LNCAP (cell line): ENCODE measurements around the gene EEA1.

Source experiments
- CTCF ChIP-seq: fragments of 450-650 bp; IDR thresholded peaks from 2 replicates; pipeline ENCODE4 v1.5.1; 2017; ENCODE audit warnings: mild to moderate bottlenecking

Gene EEA1

GRCh38 chr12:92769124-92769901 lies 159.8 kb downstream of the EEA1 start:
- no peak for TF ChIP-seq CTCF

DNA sequence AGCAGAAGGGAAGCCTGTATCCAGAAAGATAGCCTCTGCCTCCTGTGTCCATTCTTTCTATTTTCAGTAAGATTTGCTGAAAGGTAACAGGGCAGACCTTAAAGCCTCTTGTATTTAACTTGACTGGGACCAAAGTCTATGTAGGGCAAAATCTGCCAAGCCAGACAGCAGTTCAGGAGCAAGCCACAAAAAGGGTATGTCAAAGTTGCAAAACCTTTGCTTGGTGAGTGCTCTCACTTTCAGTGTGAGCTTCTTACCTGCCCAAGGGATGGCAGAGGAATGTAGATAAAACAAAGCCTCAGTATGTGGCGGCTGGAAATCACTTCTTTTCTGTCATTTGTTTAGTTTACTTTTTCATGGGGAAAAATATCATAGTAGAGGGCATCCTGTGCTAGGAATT lies 163.2 kb downstream of the EEA1 start:
- TF ChIP-seq CTCF = no peak

GRCh38 chr12:92764831-92765230 lies 164.3 kb downstream of the EEA1 start:
- TF ChIP-seq CTCF = no peak

GRCh38 chr12:92762773-92763172 lies 166.3 kb downstream of the EEA1 start:
- TF ChIP-seq CTCF = no peak

DNA sequence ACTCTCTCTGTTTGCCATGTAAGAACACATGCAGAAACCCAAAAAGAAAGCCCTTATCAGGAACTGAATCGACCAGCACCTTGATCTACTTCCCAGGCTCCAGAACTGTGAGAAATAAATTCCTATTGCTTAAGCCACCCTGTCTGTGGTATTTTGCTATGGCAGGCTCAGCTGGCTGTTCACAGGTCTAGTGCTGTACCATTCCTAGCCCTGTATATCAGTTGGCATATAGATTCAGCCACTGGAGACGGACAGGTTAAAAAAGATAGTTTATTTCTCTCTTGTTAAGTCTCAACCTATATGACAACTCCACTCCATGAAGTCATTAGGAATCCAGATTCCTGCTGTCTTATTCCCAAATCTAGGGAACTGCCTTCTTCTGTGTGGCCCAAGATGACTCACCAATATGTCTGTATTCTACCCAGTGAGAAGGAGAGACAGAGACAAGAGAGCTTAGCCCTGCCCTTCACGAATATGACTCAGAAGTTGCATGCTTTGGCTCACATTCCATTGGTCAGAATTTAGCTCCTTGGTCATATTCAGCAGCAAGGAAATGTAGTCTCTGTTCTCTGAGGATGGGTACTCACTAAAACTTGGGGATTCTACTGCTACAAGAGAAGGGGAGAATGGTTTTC lies 169.3 kb downstream of the EEA1 start:
- no peak for TF ChIP-seq CTCF

GRCh38 chr12:92757597-92758121 lies 171.4 kb downstream of the EEA1 start:
- no peak for TF ChIP-seq CTCF

GRCh38 chr12:92756898-92757596 lies 172.0 kb downstream of the EEA1 start:
- TF ChIP-seq CTCF = no peak
